Endothelial cell of umbilical vein (primary cell): ENCODE results near the gene EGF. TPM values are rescaled to one million over a fixed set of nuclear protein-coding genes. Genes with fewer than 3 reads are reported as not detected.

ENCODE experiments used
- BruUV-seq: library from RNA; stranded (reverse); fragments of 400-500 nt; replicated peaks from 2 replicates; lab custom pipeline; 2021; lab: Mats Ljungman, UMichigan
- CTCF ChIA-PET: fragments of 300-600, 350-600 bp; sonication (Branson Sonifier 250); formaldehyde crosslinking; loops from one replicate; lab custom pipeline; 2021; ENCODE audit warnings: antibody characterized with exemption, inconsistent platforms; lab: Charles Lee
- POLR2A ChIA-PET: fragments of 300-600, 350-600 bp; sonication (Branson Sonifier 250); formaldehyde crosslinking; loops from one replicate; lab custom pipeline; 2021; ENCODE audit warnings: antibody characterized with exemption, inconsistent platforms; lab: Charles Lee
- DNase-seq: peaks from one replicate; pipeline ENCODE4 v3.0.0-alpha.2; 2011; ENCODE audit warnings: low read depth, low spot score
- FAIRE-seq: peaks from 2 replicates; lab custom pipeline; 2011; peaks lifted over from hg19 to GRCh38; lab: Jason Lieb, UNC
- H2AFZ ChIP-seq: 2 replicates; pipeline ENCODE4 v1.6.0; 2012; ENCODE audit warnings: low read depth, low read length, control low read depth, inconsistent platforms
- H3K27ac ChIP-seq: 2 replicates; pipeline ENCODE4 v1.5.1; 2011; ENCODE audit warnings: low read depth, mild to moderate bottlenecking, control low read depth, low read length, moderate library complexity; ENCODE audit not compliant: insufficient read depth
- H3K27me3 ChIP-seq, 2 experiments: 2 replicates each; pipeline versions ENCODE4 v1.6.0 to v1.6.1; 2011; ENCODE audit warnings: low read length in 2 of 2, mixed read lengths in 1 of 2; ENCODE audit not compliant: control insufficient read depth in 2 of 2, insufficient read depth in 2 of 2
- H3K36me3 ChIP-seq, 2 experiments: 2 replicates in 1 of 2; 3 replicates in 1 of 2; pipeline ENCODE4 v1.5.1; 2011; ENCODE audit warnings: low read length in 2 of 2, mild to moderate bottlenecking in 1 of 2, moderate library complexity in 1 of 2; ENCODE audit not compliant: control insufficient read depth in 2 of 2, insufficient read depth in 2 of 2; ENCODE audit errors: extremely low read depth in 1 of 2
- H3K4me1 ChIP-seq: 3 replicates; pipeline ENCODE4 v1.5.1; 2011; ENCODE audit warnings: mild to moderate bottlenecking, low read length; ENCODE audit not compliant: control insufficient read depth, insufficient read depth; ENCODE audit errors: extremely low read depth
- H3K4me2 ChIP-seq: 2 replicates; pipeline ENCODE4 v1.6.1; 2011; ENCODE audit warnings: low read length, control low read depth, mixed read lengths; ENCODE audit not compliant: insufficient read depth
- H3K4me3 ChIP-seq, 3 experiments: fragments of 200-600 bp in 1 of 3; sonication (generic), shearing (Covaris generic) in 1 of 3; replicated peaks in 1 of 3; 2 replicates each; pipeline ENCODE4 v1.5.1; 2011 to 2016; ENCODE audit warnings: control low read depth in 3 of 3, low read length in 3 of 3, mild to moderate bottlenecking in 2 of 3, inconsistent platforms in 1 of 3, low read depth in 1 of 3, moderate library complexity in 1 of 3; ENCODE audit not compliant: insufficient read depth in 1 of 3
- H3K79me2 ChIP-seq: 2 replicates; pipeline ENCODE4 v1.6.0; 2012; ENCODE audit warnings: low read length, inconsistent platforms; ENCODE audit not compliant: control insufficient read depth, insufficient read depth
- H3K9ac ChIP-seq: replicated peaks from 2 replicates; pipeline ENCODE3; 2011; ENCODE audit warnings: low read length, control low read depth; ENCODE audit not compliant: insufficient read depth; ENCODE audit errors: extremely low read depth
- H3K9me1 ChIP-seq: replicated peaks from 3 replicates; pipeline ENCODE4 v1.6.0; 2011; ENCODE audit warnings: mild to moderate bottlenecking, low read length; ENCODE audit not compliant: control insufficient read depth, insufficient read depth; ENCODE audit errors: extremely low read depth
- H3K9me3 ChIP-seq: replicated peaks from 2 replicates; pipeline ENCODE4 v1.5.1; 2012; ENCODE audit warnings: low read length, inconsistent platforms; ENCODE audit not compliant: control insufficient read depth, insufficient read depth
- H4K20me1 ChIP-seq: replicated peaks from 2 replicates; pipeline ENCODE3; 2011; ENCODE audit warnings: mild to moderate bottlenecking, low read length; ENCODE audit not compliant: control insufficient read depth, insufficient read depth; ENCODE audit errors: extremely low read depth
- CTCF ChIP-seq, 2 donors: IDR thresholded peaks; 1 replicate in 1 of 2; 2 replicates in 1 of 2; pipeline ENCODE4 v1.5.1; 2011; ENCODE audit warnings: low read length in 2 of 2, mild to moderate bottlenecking in 2 of 2, moderate library complexity in 2 of 2, control low read depth in 1 of 2, inconsistent platforms in 1 of 2, low read depth in 1 of 2; ENCODE audit not compliant: insufficient read depth in 1 of 2; ENCODE audit errors: extremely low read depth in 1 of 2
- EZH2 ChIP-seq: IDR thresholded peaks from 2 replicates; pipeline ENCODE4 v1.6.1; 2012; ENCODE audit warnings: borderline replicate concordance, low read depth, mild to moderate bottlenecking, moderate library complexity, low read length, inconsistent platforms; ENCODE audit not compliant: severe bottlenecking
- FOS ChIP-seq: IDR thresholded peaks from 2 replicates; pipeline ENCODE4 v1.6.1; 2011; ENCODE audit warnings: mild to moderate bottlenecking, low read length, moderate library complexity, borderline replicate concordance; ENCODE audit not compliant: insufficient read depth
- GATA2 ChIP-seq: IDR thresholded peaks from 2 replicates; pipeline ENCODE4 v1.7.0; 2011; ENCODE audit warnings: low read depth, mild to moderate bottlenecking, moderate library complexity, mixed read lengths, low read length; ENCODE audit not compliant: insufficient read length, insufficient read depth
- JUN ChIP-seq: IDR thresholded peaks from 2 replicates; pipeline ENCODE4 v1.6.1; 2011; ENCODE audit warnings: borderline replicate concordance, low read depth; ENCODE audit not compliant: insufficient read length, insufficient read depth
- MYC ChIP-seq: IDR thresholded peaks from one replicate; pipeline ENCODE4 v1.6.1; 2011; ENCODE audit warnings: mild to moderate bottlenecking, low read depth, low read length
- POLR2A ChIP-seq: IDR thresholded peaks from 2 replicates; pipeline ENCODE4 v1.6.1; 2012; ENCODE audit warnings: low read depth, mild to moderate bottlenecking, control low read depth, low read length
- POLR2AphosphoS5 ChIP-seq: IDR thresholded peaks from 2 replicates; pipeline ENCODE4 v1.6.1; 2012; ENCODE audit warnings: low read depth, mild to moderate bottlenecking, control low read depth, low read length, moderate library complexity; ENCODE audit not compliant: insufficient read depth
- dilution Hi-C: fragments of 300-500 bp; cut with MboI; formaldehyde crosslinking; loops from one replicate; pipeline ENCODE4 v1.15.0; 2019; ENCODE audit warnings: low sequenced_read_pairs; ENCODE audit not compliant: extremely low pct_ligation_motif_present
- intact Hi-C: fragments of 100-400 bp; cut with micrococcal nuclease; formaldehyde crosslinking; loops from one replicate; pipeline ENCODE4 v1.10.0; 2022
- polyA plus RNA-seq, 4 experiments: library from polyadenylated mRNA; depleted of rRNA in 3 of 4; stranded (reverse) in 3 of 4; unstranded in 1 of 4; fragments of >200 nt; gene quantifications; 2 replicates each; pipeline versions ENCODE4 v1.2.1 to v1.2.3, GENCODE V29; 2011 to 2012; ENCODE audit warnings: missing spikeins in 1 of 4
- total RNA-seq: library from RNA; stranded (reverse); gene quantifications from 2 replicates; pipeline ENCODE4 v1.2.3, GENCODE V29; 2021
- TF ChIP-seq, protein P1 (sequence below): IDR thresholded peaks from 2 replicates; pipeline ENCODE4 v1.6.1; 2011; ENCODE audit not compliant: insufficient read depth, insufficient read length

The EGF gene
- total and polyA plus RNA-seq, 2 donors (not counting 3 experiments of a cell fraction or from before 2014, with no cell fraction given): not detected

- Histone ChIP-seq H4K20me1 (no peaks in the 10 kb centered on the region), H3K79me2 (no peaks in the 10 kb centered on the region), H2AFZ (no peak overlapping the region), H3K27ac (no peak overlapping the region), H3K36me3 (no peaks in the 10 kb centered on the region), H3K9me1 (no peaks in the 10 kb centered on the region), H3K4me1 (no peaks in the 10 kb centered on the region), H3K4me2 (no peak overlapping the region), H3K9me3 (no peaks in the 10 kb centered on the region), H3K4me3 (no peak overlapping the region), H3K27me3 (no peaks in the 10 kb centered on the region), H3K9ac (no peak overlapping the region)
- dilution Hi-C loops: no loop called here
- FAIRE-seq: no peak
- ChIA-PET POLR2A (no interaction called here), CTCF (no interaction called here)
- TF ChIP-seq EZH2: no peak
- no peak for TF ChIP-seq FOS
- DNase-seq: no peak
- no TSS peak for BruUV-seq
- intact Hi-C loops: no loop called here
Measured at GRCh38 chr4:109902559-109903251, 10.0 kb upstream of the EGF start.

GRCh38 chr4:109908731-109909130 lies 4.0 kb upstream of the EGF start:
- Histone ChIP-seq H3K9ac (no peak overlapping the region), H3K9me3 (no peaks in the 10 kb centered on the region), H3K79me2 (no peaks in the 10 kb centered on the region), H4K20me1 (no peaks in the 10 kb centered on the region), H3K9me1 (no peaks in the 10 kb centered on the region), H3K4me2 (no peak overlapping the region), H3K36me3 (no peaks in the 10 kb centered on the region), H3K4me1 (no peaks in the 10 kb centered on the region), H3K27me3 (no peaks in the 10 kb centered on the region), H3K4me3 (no peak overlapping the region), H2AFZ (no peak overlapping the region), H3K27ac (no peak overlapping the region)
- FAIRE-seq (no peak), DNase-seq (no peak)
- TF ChIP-seq FOS (no peak), MYC (no peak), POLR2A (no peak), JUN (no peak), GATA2 (no peak), CTCF (IDR thresholded peaks at IDR 0.05; ENCODE audit: extremely low read depth in 1 of 2, insufficient read depth in 1 of 2, low read depth in 1 of 2, low read length in 2 of 2) (no peak), POLR2AphosphoS5 (no peak), EZH2 (no peak)
- TF ChIP-seq, protein P1, sequence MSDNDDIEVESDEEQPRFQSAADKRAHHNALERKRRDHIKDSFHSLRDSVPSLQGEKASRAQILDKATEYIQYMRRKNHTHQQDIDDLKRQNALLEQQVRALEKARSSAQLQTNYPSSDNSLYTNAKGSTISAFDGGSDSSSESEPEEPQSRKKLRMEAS: no peak
- POLR2A ChIA-PET: no interaction called here
- intact Hi-C loops: no loop called here
- BruUV-seq: no TSS peak
- CTCF ChIA-PET: no interaction called here
- dilution Hi-C loops: no loop called here
